ENCODE measurements around the gene KMT2E.

KMT2E gene

GRCh38 chr7:104983578-104984539 is 30.1 kb upstream of the KMT2E start (continued):
- TF ChIP-seq ZNF692 (tag by site-specific recombination; IDR thresholded peaks at IDR 0.05) (peak; percentile 65; the same call in 1 of the 2 replicates), ZNF549 (tag by site-specific recombination; IDR thresholded peaks at IDR 0.05) (no peak), OVOL3 (tag by site-specific recombination; IDR thresholded peaks at IDR 0.05) (no peak), ELK4 (IDR thresholded peaks at IDR 0.05; ENCODE audit: borderline replicate concordance, low read depth, low read length) (no peak), MEIS1 (CRISPR knock-in tag; IDR thresholded peaks at IDR 0.05; ENCODE audit: borderline replicate concordance) (no peak), INSM2 (tag by site-specific recombination; IDR thresholded peaks at IDR 0.05) (peak; percentile 80), ZNF660 (tag by site-specific recombination; IDR thresholded peaks at IDR 0.05) (peak; percentile 65), ZNF501 (tag by site-specific recombination; IDR thresholded peaks at IDR 0.05) (peak; percentile 78), ZBTB7A (tag by site-specific recombination; IDR thresholded peaks at IDR 0.05; ENCODE audit: low read depth) (no peak; the same call in 1 of the 2 replicates), AEBP2 (tag by site-specific recombination; IDR thresholded peaks at IDR 0.05; ENCODE audit: borderline replicate concordance) (no peak), OSR2 (tag by site-specific recombination; IDR thresholded peaks at IDR 0.05) (no peak; the same call in 1 of the 2 replicates), CTCF (tag by site-specific recombination; IDR thresholded peaks at IDR 0.05) (peak; percentile 88), ZNF561 (tag by site-specific recombination; IDR thresholded peaks at IDR 0.05; ENCODE audit: borderline replicate concordance) (peak; percentile 89), ZNF155 (tag by site-specific recombination; IDR thresholded peaks at IDR 0.05) (no peak), KLF9 (tag by site-specific recombination; IDR thresholded peaks at IDR 0.05; ENCODE audit: low read depth) (peak; percentile 74), ZNF112 (tag by site-specific recombination; IDR thresholded peaks at IDR 0.05) (no peak), GLIS2 (tag by site-specific recombination; IDR thresholded peaks at IDR 0.05) (peak; percentile 95), TRIM28 (IDR thresholded peaks at IDR 0.05; ENCODE audit: borderline replicate concordance, low read length) (no peak), ZNF19 (tag by site-specific recombination; IDR thresholded peaks at IDR 0.05; ENCODE audit: low read depth) (no peak), ZNF843 (tag by site-specific recombination; IDR thresholded peaks at IDR 0.05) (peak; percentile 68; the same call in 1 of the 2 replicates), HOXC10 (CRISPR knock-in tag; IDR thresholded peaks at IDR 0.05) (no peak), IKZF3 (tag by site-specific recombination; IDR thresholded peaks at IDR 0.05) (peak; percentile 64), ZBTB21 (tag by site-specific recombination; IDR thresholded peaks at IDR 0.05) (peak; percentile 65), ZFP41 (tag by site-specific recombination; IDR thresholded peaks at IDR 0.05; ENCODE audit: borderline replicate concordance) (no peak), ZNF214 (tag by site-specific recombination; IDR thresholded peaks at IDR 0.05; ENCODE audit: borderline replicate concordance) (no peak), ZNF513 (tag by site-specific recombination; IDR thresholded peaks at IDR 0.05) (peak; percentile 37; the same call in 1 of the 2 replicates), ZNF768 (tag by site-specific recombination; IDR thresholded peaks at IDR 0.05) (no peak), ZNF610 (tag by site-specific recombination; IDR thresholded peaks at IDR 0.05; ENCODE audit: borderline replicate concordance) (peak; percentile 70; the same call in 1 of the 2 replicates), ZNF416 (tag by site-specific recombination; IDR thresholded peaks at IDR 0.05) (no peak), ZFP3 (tag by site-specific recombination; IDR thresholded peaks at IDR 0.05; ENCODE audit: low read depth) (0 out of 2 replicates have a peak, but pooled peaks have one; percentile 31), GLIS1 (tag by site-specific recombination; IDR thresholded peaks at IDR 0.05) (peak; percentile 86)

Data from HEK293 (cell line).